ENCODE data around the gene IDH3B. TPM values are rescaled to one million over a fixed set of nuclear protein-coding genes. Genes with fewer than 3 reads are reported as not detected.

IDH3B gene
- total RNA-seq, result 102 and 126 TPM in 2 replicates

GRCh38 chr20:2663887-2664719, at the start of gene IDH3B:
Gene IDH3B (minus strand): TSS chr20:2664216. CDS start chr20:2664188, 28 bp downstream.

GRCh38 chr20:2692036-2692885, 28.2 kb upstream of the IDH3B start, which contains the start of gene EBF4:
Gene EBF4 (plus strand): TSS chr20:2692780. CDS start chr20:2693646, 866 bp downstream.

GRCh38 chr20:2651772-2652723, 12.0 kb downstream of the IDH3B start, which contains the start of gene NOP56:
Gene NOP56 (plus strand): TSS chr20:2652632. CDS start chr20:2652661, 29 bp downstream.

Other genes with a start within 250 kb of the IDH3B start
- gene SNRPB, start 193.4 kb downstream of the IDH3B start, total RNA-seq, result 647 and 670 TPM in 2 replicates
- 5.0 and 5.2 TPM in 2 replicates for gene ZNF343, start 155.3 kb downstream of the IDH3B start, total RNA-seq
- not detected in 2 replicates for gene TMC2, start 127.6 kb downstream of the IDH3B start, total RNA-seq
- 145 TPM in 2 replicates for gene NOP56, start 11.6 kb downstream of the IDH3B start, total RNA-seq
- gene EBF4, start 28.6 kb upstream of the IDH3B start, total RNA-seq, result 0.34 and 0.45 TPM in 2 replicates
- gene CPXM1, start 136.4 kb upstream of the IDH3B start, total RNA-seq, result 4.5 and 5.6 TPM in 2 replicates
- not detected in 2 replicates for gene C20orf141, start 150.8 kb upstream of the IDH3B start, total RNA-seq
- gene TMEM239, start 152.1 kb upstream of the IDH3B start, total RNA-seq, result not detected in 2 replicates
- 13.8 and 21.7 TPM in 2 replicates for gene PCED1A, start 176.4 kb upstream of the IDH3B start, total RNA-seq
- 35.3 and 38.5 TPM in 2 replicates for gene VPS16, start 176.5 kb upstream of the IDH3B start, total RNA-seq
- gene PTPRA, start 209.3 kb upstream of the IDH3B start, total RNA-seq, result 31.1 and 31.3 TPM in 2 replicates

All from bronchus fibroblast of lung (primary cell).